Measurements from ENCODE around the gene RELN.
A peak's percentile ranks its signal among the peaks of the same experiment; 100 is the strongest.
"Not testable (repeated sequence)": the region's sequence is repeated elsewhere in the genome, so short reads cannot be mapped to it uniquely, and the experiment has no call there.

The RELN gene

DNA sequence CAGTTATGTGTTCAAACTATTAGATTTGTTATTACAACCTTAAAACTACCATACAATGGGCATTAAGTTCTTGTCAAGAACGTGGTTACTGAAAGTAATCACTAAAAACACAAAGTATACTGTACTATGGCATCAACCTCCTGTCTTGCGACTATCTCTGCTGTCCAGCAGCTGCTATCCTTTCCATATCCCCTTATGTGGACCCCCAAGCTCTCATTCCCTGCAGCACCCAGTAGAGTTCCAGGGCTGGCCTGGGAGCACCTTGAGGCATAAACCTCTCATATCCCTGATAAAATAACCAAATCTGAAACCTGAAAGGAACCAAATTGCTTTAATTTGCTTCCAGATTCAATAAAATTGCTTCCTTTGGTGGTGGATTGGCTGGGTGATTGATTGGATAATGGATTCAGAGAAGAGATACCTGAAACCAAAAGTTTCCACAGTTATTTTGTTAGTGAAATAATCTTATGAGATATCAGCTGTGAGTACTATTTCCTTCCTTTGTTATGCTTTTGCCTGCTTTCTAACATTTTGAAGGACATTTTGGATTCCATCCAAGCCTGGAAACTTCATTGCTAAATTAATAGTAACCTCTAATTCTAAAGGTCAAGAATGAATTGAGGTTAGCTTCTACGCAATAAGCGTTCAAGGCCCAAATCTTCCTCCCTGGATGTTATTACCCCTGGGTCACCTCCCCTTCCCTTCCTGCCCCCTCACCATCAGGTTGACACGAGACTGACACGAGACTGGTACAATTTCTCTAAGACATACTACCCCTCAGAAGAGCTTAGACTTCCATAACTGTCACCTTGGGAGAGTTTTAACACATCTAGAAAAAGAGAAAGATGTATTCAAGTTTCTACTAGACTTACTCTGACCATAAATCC is 48.8 kb downstream of the RELN start:
- DNase-seq = no peak

- DNase-seq = no peak
These were observed 51.8 kb downstream of the RELN start for GRCh38 chr7:103937680-103938079.

- no peak for DNase-seq
These were observed 52.9 kb downstream of the RELN start for GRCh38 chr7:103936558-103936957.

GRCh38 chr7:103934508-103934907 is 55.0 kb downstream of the RELN start:
- DNase-seq = peak; percentile 11

DNA sequence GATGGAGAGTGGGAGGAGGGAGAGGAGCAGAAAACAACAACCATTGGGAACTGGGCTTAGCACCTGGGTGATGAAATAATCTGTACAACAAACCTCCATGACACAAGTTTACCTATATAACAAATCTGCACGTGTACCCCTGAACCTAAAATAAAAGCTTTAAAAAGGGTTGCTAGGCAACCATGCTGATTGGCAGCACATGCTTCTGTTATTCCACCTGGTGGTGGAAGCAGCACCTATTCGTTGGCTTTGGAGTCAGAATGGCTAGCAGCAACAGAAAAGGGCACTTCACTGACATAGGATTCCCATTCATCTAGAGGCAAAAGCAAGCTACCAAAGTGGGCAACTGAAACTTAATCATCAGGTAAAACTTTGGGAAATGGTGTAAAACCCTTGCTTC is 57.1 kb downstream of the RELN start:
- no peak for DNase-seq

GRCh38 chr7:103929901-103930311 is 59.6 kb downstream of the RELN start:
- peak; percentile 71 for DNase-seq

DNA sequence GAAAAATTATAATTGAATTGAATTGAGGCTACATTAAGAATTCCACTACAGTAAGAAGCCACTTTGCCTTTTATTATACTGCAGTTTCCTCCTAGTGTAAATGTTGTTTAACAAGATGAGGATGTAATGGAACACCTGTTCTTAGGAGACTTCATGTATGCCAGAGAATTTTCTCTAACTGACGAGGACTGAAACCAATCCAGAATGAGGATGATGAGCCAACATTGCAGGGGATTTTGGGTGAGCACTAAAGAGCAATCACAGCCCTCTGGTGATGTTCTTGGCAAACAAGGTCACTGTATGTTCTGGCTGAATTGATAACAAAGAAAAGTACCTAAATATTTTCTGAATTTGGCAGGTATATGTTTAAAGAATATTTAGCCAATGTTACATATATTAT is 60.9 kb downstream of the RELN start:
- DNase-seq = no peak

DNA sequence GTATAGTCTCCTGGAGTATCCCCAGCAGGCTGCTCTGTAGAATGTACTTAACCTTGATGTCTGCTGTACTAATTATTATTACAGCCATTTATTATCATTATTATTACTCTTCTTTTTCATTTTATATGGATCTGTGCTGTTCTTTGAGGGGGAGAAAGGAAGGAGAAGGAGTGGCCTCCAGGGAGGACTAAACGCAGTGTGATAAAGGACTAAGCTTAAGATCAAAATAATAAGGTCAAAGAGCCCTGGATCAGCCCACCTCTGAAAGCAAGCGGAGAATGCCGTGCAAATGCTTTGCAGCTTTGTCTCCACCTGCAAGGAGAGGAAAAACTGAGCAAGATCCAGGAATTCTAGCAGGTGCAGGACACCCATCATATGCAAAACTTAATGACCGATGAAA is 65.3 kb downstream of the RELN start:
- no peak for DNase-seq

GRCh38 chr7:103922407-103922806 is 67.1 kb downstream of the RELN start:
- peak; percentile 24 for DNase-seq

DNA sequence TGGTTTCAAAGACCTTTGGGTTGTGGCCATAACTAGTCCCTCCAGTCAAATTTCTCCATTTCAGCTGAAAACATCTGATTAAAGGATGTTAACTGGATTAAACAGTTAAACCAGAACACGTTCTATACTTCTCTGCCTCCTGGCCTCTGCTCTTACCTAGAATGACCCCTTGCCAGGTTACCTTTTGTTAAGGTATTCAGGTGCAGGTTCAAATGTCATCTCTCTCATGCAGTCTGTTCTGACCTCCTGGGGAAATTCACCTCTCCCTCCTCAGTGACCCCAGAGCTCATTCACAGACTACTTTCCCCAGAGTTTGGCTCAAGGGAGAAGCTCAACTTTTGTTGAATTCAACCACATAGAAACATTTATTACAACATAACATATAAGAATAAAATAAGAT is 67.8 kb downstream of the RELN start:
- DNase-seq = peak; percentile 9

- no peak for DNase-seq
These were observed 70.1 kb downstream of the RELN start for GRCh38 chr7:103919272-103919868.

DNA sequence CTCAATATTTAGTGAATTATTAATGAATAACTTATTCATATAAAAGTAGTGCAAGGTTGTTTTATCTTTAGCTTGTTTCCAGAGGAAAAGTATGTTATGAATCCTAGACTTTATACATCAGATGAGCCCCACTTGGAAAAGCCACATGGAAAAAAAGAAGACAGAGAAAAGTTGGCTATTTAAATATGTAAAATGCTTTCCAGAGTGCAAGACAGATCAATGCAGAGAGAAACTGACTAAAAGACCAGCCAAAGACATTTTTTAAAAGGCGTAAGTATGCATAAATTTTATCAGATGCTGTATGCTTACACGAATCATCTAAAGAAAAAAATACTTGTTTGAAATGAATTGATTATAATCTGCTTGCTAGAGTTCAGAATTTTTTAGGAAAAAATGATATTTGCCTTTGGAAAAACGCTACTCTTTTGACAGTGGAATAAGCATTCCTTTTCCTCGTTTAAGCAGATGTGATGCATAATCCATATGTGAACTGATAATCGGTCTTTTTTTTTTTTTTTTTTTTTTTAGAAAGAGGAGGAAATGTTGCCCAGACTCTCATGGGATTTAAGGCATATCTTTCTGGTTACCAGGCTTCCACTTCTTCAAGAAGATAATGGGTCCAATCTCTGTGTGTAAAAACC is 70.7 kb downstream of the RELN start:
- no peak for DNase-seq

GRCh38 chr7:103915680-103916357 is 73.6 kb downstream of the RELN start:
- DNase-seq = no peak

DNA sequence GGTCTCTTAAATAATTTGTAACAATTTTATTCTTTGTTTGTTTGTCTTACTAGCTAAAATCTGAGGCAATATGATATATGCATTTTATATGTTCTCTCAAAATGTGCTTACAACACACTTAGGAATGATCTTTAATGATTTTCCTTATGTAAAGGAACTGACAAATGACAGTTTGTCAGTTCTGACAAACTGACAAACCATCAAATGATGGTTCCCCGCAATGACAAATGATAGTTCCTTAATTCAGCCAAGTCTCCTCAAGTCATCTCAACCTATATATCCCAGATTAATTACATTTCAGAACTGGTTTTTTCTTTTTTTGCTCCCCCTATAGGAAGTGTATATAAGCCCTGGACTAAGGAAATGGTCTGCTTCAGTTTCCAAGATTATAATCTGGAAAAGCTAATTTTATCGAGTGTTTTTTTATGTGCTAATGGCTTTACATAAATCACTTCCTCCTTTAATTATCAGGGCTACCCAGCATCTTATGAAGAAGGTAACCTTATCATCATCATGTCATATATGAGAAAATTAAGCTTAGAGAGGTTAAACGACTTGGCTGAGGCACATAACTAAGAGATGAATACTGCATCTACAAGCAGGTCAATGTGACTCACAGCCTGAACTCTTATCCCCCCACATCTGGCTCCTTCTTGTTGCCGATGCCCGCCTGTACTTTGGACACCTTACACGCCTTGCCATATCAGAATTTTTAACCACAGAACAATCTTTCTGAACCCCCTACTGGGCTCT is 75.1 kb downstream of the RELN start:
- no peak for DNase-seq

DNA sequence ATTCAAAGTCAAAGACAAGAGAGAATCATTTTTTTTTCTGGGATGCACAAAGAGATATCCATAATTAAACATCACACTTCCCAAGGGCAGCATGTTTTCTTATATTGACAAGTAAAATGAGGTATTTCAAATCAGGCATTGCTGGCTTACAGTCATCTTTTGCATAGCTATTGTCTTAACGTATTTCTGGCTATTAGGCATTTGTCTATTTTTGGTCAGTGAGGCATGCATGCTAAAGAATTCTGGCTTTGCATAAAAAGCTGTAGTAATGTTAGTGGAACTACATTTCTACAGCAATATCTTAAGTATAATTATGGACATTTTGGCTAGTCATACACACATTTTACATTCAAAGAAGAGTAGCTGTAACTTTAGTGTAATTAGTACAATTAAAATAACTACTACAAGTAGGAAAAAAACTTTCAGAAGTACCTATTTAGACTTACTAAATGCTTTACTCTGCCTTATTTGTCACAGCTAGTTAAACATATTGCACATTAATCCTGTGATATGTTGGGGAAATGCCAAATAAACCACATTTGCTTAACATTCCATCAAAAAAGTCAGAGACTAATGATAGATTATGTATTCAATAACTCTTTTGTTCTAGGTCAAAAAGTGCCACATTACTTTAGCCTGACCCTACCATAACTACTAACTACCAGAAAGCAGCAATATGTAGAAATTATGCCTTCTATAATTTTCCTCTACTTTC is 76.4 kb downstream of the RELN start:
- no peak for DNase-seq

GRCh38 chr7:103911015-103911414 is 78.4 kb downstream of the RELN start:
- DNase-seq = not testable (repeated sequence)

DNA sequence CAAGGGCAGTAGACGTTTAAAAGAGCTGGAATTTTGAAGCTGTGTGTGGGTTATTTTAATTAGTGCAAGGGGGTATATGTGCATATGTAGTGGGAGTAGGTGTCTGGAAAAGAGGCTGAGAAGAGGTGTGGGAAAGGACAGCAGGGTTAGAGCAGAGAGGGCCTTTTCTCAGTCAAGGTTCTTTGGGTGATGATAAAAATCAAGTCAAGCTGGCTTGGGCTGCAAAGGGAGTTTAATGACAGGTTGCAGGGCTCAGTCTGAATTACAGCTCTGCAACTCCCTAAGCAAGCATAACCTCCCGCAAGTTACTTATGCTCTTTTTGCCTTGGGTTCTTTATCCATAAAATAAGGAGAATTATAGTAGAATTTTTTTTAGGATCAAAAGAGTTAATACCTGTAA is 83.5 kb downstream of the RELN start:
- DNase-seq = no peak

GRCh38 chr7:103902917-103903316 is 86.5 kb downstream of the RELN start:
- DNase-seq = no peak

GRCh38 chr7:103896826-103897225 is 92.6 kb downstream of the RELN start:
- DNase-seq = not testable (repeated sequence)

DNA sequence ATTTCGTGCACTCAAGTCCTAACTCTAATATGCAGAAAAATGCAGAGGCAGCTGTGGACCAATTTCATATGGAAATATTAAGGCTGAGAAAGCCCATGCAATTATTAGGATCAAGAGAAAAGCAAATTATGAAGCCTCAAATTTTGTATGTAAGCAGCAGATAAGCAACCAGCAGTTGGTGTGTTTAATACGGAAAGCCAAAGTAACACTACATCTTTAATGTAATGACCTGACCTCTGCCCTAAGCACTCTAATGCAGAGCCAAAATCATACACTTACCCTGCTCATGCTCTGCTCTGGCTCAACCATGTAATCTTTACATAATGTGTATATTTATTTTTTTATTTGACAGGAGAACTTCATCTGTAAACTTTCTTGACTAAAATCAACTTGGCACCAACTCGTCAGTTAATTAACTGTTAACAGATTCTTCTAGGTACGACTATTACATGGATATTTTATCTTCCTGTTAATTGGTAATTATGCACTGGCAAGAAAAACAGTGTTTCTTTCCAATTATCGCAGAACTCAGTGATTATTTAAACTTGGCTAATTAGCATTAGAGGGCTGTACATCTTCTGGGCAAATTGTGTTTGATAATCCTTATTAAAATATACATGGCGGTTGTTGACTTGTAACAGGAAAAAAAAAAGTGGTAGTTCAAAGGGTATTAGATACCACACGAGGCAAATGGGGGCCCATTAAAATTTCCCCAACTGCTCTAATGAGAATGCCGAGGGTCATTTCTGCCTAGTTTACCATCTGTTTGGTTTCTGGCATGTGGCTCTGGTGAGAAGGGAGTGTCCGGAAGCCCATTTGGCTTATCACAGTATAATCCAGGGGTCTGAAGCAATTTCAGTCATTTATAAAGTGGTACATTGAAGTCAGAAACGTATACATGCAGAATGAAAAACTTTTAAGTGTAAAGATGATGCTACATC is 94.5 kb downstream of the RELN start:
- no peak for DNase-seq

GRCh38 chr7:103893350-103893749 is 96.1 kb downstream of the RELN start:
- no peak for DNase-seq
